Keratinocyte (primary cell): ENCODE data around the gene CDX2. TPM values are rescaled to one million over a fixed set of nuclear protein-coding genes. Genes with fewer than 3 reads are reported as not detected.

Source experiments
- DNase-seq: peaks from one replicate; pipeline ENCODE4 v3.0.0-alpha.2; 2011; ENCODE audit warnings: low read depth, missing footprints, low spot score
- FAIRE-seq: peaks from 2 replicates; lab custom pipeline; 2011; peaks lifted over from hg19 to GRCh38; lab: Jason Lieb, UNC
- H2AFZ ChIP-seq: 2 replicates; pipeline ENCODE4 v1.6.0; 2012; ENCODE audit warnings: low read length, control low read depth, inconsistent platforms; ENCODE audit not compliant: control insufficient read depth
- H3K27ac ChIP-seq: 2 replicates; pipeline ENCODE4 v1.5.1; 2011; ENCODE audit warnings: low read length; ENCODE audit not compliant: control insufficient read depth, insufficient read depth
- H3K27me3 ChIP-seq: 3 replicates; pipeline ENCODE4 v1.6.0; 2011; ENCODE audit warnings: low read length; ENCODE audit not compliant: control insufficient read depth, insufficient read depth; ENCODE audit errors: extremely low read depth
- H3K36me3 ChIP-seq, 2 experiments: 2 replicates in 1 of 2; 3 replicates in 1 of 2; pipeline ENCODE4 v1.5.1; 2011; ENCODE audit warnings: low read length in 2 of 2, mild to moderate bottlenecking in 1 of 2; ENCODE audit not compliant: control insufficient read depth in 2 of 2, insufficient read depth in 2 of 2; ENCODE audit errors: extremely low read depth in 1 of 2
- H3K4me1 ChIP-seq: 3 replicates; pipeline ENCODE4 v1.5.1; 2011; ENCODE audit warnings: low read length; ENCODE audit not compliant: control insufficient read depth, insufficient read depth; ENCODE audit errors: extremely low read depth
- H3K4me2 ChIP-seq: 3 replicates; pipeline ENCODE4 v1.6.0; 2011; ENCODE audit warnings: low read depth, low read length; ENCODE audit not compliant: control insufficient read depth, insufficient read depth; ENCODE audit errors: extremely low read depth
- H3K4me3 ChIP-seq, 3 experiments: fragments of 200-600 bp in 1 of 3; sonication (generic) in 1 of 3; 2 replicates in 2 of 3; 3 replicates in 1 of 3; pipeline ENCODE4 v1.5.1; 2011 to 2016; ENCODE audit warnings: low read length in 3 of 3, mild to moderate bottlenecking in 3 of 3, control low read depth in 2 of 3, inconsistent platforms in 1 of 3, low read depth in 1 of 3, mixed read lengths in 1 of 3, mixed run types in 1 of 3, moderate library complexity in 1 of 3; ENCODE audit not compliant: control insufficient read depth in 2 of 3, insufficient read depth in 2 of 3; ENCODE audit errors: extremely low read depth in 1 of 3
- H3K79me2 ChIP-seq: 2 replicates; pipeline ENCODE4 v1.6.0; 2012; ENCODE audit warnings: low read length; ENCODE audit not compliant: control insufficient read depth, insufficient read depth
- H3K9ac ChIP-seq: 3 replicates; pipeline ENCODE4 v1.6.0; 2011; ENCODE audit warnings: low read length; ENCODE audit not compliant: control insufficient read depth, insufficient read depth; ENCODE audit errors: extremely low read depth
- H3K9me1 ChIP-seq: 3 replicates; pipeline ENCODE4 v1.6.0; 2011; ENCODE audit warnings: low read length; ENCODE audit not compliant: control insufficient read depth, insufficient read depth; ENCODE audit errors: extremely low read depth
- H3K9me3 ChIP-seq: 2 replicates; pipeline ENCODE4 v1.5.1; 2012; ENCODE audit warnings: low read depth, low read length; ENCODE audit not compliant: control insufficient read depth
- H4K20me1 ChIP-seq: 3 replicates; pipeline ENCODE4 v1.6.0; 2011; ENCODE audit warnings: low read length; ENCODE audit not compliant: control insufficient read depth, insufficient read depth; ENCODE audit errors: extremely low read depth
- CTCF ChIP-seq, 3 experiments: IDR thresholded peaks in 1 of 3; conservative IDR thresholded peaks in 1 of 3; optimal IDR thresholded peaks in 1 of 3; 2 replicates in 2 of 3; 3 replicates in 1 of 3; pipeline versions ENCODE3 to v1.5.1; 2011; ENCODE audit warnings: low read length in 3 of 3, mild to moderate bottlenecking in 3 of 3, moderate library complexity in 2 of 3, control low read depth in 1 of 3, inconsistent platforms in 1 of 3; ENCODE audit not compliant: insufficient read depth in 2 of 3; ENCODE audit errors: extremely low read depth in 1 of 3
- EZH2 ChIP-seq: IDR thresholded peaks from one replicate; pipeline ENCODE4 v1.6.1; 2012; ENCODE audit warnings: inconsistent platforms, mild to moderate bottlenecking, low read length, moderate library complexity
- dilution Hi-C: fragments of 300-500 bp; cut with MboI; formaldehyde crosslinking; loops from one replicate; pipeline ENCODE4 v1.7.0; 2020; ENCODE audit warnings: low sequenced_read_pairs; ENCODE audit not compliant: extremely low pct_ligation_motif_present
- polyA plus RNA-seq, 5 experiments: library from polyadenylated mRNA; depleted of rRNA in 3 of 5; stranded (reverse) in 3 of 5; stranded (forward) in 1 of 5; unstranded in 1 of 5; fragments of >200 nt; gene quantifications; 1 replicate in 1 of 5; 2 replicates in 3 of 5; 3 replicates in 1 of 5; pipeline versions ENCODE4 v1.2.1 to v1.2.3, GENCODE V29; 2011 to 2012; ENCODE audit warnings: missing spikeins in 2 of 5, low read depth in 1 of 5, low replicate concordance in 1 of 5

Gene CDX2
- polyA plus RNA-seq, 1 donor (not counting 4 experiments of a cell fraction or from before 2014, with no cell fraction given), result not detected

DNA sequence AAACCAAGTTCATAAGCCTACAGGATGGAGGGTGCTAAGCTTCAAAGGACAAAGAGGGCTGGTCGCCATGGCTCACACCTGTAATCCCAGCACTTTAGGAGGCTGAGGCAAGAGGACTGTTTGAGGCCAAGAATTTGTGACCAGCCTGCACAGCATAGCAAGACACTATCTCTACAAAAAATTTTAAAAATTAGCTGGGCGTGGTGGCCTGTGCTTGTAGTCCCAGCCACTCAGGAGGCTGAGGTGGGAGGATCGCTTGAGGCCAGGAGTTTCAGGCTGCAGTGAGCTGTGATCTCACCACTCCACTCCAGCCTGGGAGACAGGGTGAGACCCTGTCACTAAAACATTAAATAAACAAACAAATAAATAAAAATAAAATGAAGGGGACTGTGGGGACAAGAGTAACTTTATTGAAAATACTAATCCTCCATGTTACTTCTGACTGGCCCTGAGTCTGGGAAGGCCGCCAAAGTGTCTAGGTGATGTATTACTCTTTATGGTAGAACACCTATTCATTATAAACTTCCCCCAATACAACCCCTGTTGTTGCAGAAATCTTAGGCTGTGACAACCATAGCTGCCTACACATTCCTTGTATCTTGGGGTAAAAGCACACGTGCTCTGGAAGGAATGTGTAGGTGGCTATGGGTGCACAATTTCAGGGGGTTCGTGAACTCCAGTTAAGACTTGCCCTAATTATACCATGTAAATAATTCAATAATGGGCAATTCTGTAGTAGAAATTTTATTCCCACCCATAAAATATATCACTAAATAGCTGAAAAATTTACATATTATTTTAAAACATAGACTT, 34.0 kb upstream of the CDX2 start:
- no peaks in the 10 kb centered on the region for H3K36me3 ChIP-seq
- no peak overlapping the region for H3K27ac ChIP-seq
- H2AFZ ChIP-seq, result no peak overlapping the region
- no peak overlapping the region for H3K4me2 ChIP-seq
- dilution Hi-C loops, result no loop called here
- no peak overlapping the region for H3K9ac ChIP-seq
- no peaks in the 10 kb centered on the region for H3K4me1 ChIP-seq
- no peaks in the 10 kb centered on the region for H3K27me3 ChIP-seq
- TF ChIP-seq EZH2 (no peak), CTCF (optimal IDR thresholded peaks at IDR 0.05 in 1 of 3, IDR thresholded peaks at IDR 0.05 in 1 of 3, conservative IDR thresholded peaks at IDR 0.05 in 1 of 3; ENCODE audit: extremely low read depth in 1 of 3, insufficient read depth in 2 of 3, low read length in 3 of 3) (no peak)
- H3K9me1 ChIP-seq, result no peaks in the 10 kb centered on the region
- no peak for FAIRE-seq
- no peaks in the 10 kb centered on the region for H3K79me2 ChIP-seq
- H3K9me3 ChIP-seq, result no peaks in the 10 kb centered on the region
- no peak overlapping the region for H3K4me3 ChIP-seq
- no peak for DNase-seq
- no peaks in the 10 kb centered on the region for H4K20me1 ChIP-seq

- Histone ChIP-seq H3K9me1 (no peaks in the 10 kb centered on the region), H3K27ac (no peak overlapping the region), H2AFZ (no peak overlapping the region), H3K4me1 (no peaks in the 10 kb centered on the region), H3K79me2 (no peaks in the 10 kb centered on the region), H3K36me3 (no peaks in the 10 kb centered on the region), H3K4me2 (no peak overlapping the region), H3K9ac (no peak overlapping the region), H4K20me1 (no peaks in the 10 kb centered on the region), H3K4me3 (no peak overlapping the region), H3K27me3 (no peaks in the 10 kb centered on the region), H3K9me3 (no peaks in the 10 kb centered on the region)
- TF ChIP-seq EZH2 (no peak), CTCF (optimal IDR thresholded peaks at IDR 0.05 in 1 of 3, IDR thresholded peaks at IDR 0.05 in 1 of 3, conservative IDR thresholded peaks at IDR 0.05 in 1 of 3; ENCODE audit: extremely low read depth in 1 of 3, insufficient read depth in 2 of 3, low read length in 3 of 3) (no peak)
- FAIRE-seq, result no peak
- DNase-seq, result no peak
- dilution Hi-C loops, result no loop called here
These were observed 32.8 kb upstream of the CDX2 start for GRCh38 chr13:28001837-28002473.
